Thoracic aorta (tissue), 2 donors: ENCODE measurements around the gene ZNF687. TPM values are rescaled to one million over a fixed set of nuclear protein-coding genes. Genes with fewer than 3 reads are reported as not detected.

Experiments
- ATAC-seq: fragments of 150-250 bp; one replicate; pipeline ENCODE4 v1.8.0; 2017; ENCODE audit warnings: low read depth; ENCODE audit not compliant: insufficient number of reproducible peaks, low FRiP score
- DNase-seq: peaks from one replicate; pipeline ENCODE4 v3.0.0-alpha.2; 2020; ENCODE audit warnings: low spot score
- H3K27ac ChIP-seq, 2 donors: fragments of 200-600 bp; sonication (generic); 1 replicate in 1 of 2; 2 replicates in 1 of 2; pipeline ENCODE4 v1.5.1; 2016; ENCODE audit warnings: mild to moderate bottlenecking in 2 of 2, moderate library complexity in 2 of 2
- H3K27me3 ChIP-seq: fragments of 200-600 bp; sonication (generic); replicated peaks from 2 replicates; pipeline ENCODE4 v1.6.0; 2016; ENCODE audit warnings: mild to moderate bottlenecking; ENCODE audit not compliant: insufficient read depth
- H3K36me3 ChIP-seq: fragments of 200-600 bp; sonication (generic); one replicate; pipeline ENCODE4 v1.5.1; 2016
- H3K4me1 ChIP-seq, 2 donors: fragments of 200-600 bp; sonication (generic); 1 replicate in 1 of 2; 2 replicates in 1 of 2; pipeline versions ENCODE4 v1.5.1 to v1.6.0; 2016; ENCODE audit warnings: low read depth in 2 of 2, mild to moderate bottlenecking in 1 of 2; ENCODE audit not compliant: control insufficient read depth in 1 of 2
- H3K4me3 ChIP-seq: fragments of 200-600 bp; sonication (generic); 2 replicates; pipeline ENCODE4 v1.5.1; 2016; ENCODE audit warnings: mild to moderate bottlenecking
- H3K9me3 ChIP-seq: fragments of 200-600 bp; sonication (generic); 2 replicates; pipeline ENCODE4 v1.5.1; 2016
- total RNA-seq, 2 donors: library from RNA; depleted of rRNA; stranded (reverse); fragments of >200 nt; gene quantifications; one replicate each; pipeline versions ENCODE4 v1.1.0 to v1.2.3, GENCODE V29; 2016
- TF ChIP-seq, protein P1 (sequence below): fragments of 200-600 bp; sonication (generic); IDR thresholded peaks from one replicate; pipeline ENCODE4 v1.5.1; 2019; ENCODE audit warnings: antibody characterized with exemption

Gene ZNF687
- total RNA-seq, 2 donors from 2014 or later = 22.7 to 32.2 TPM

DNA sequence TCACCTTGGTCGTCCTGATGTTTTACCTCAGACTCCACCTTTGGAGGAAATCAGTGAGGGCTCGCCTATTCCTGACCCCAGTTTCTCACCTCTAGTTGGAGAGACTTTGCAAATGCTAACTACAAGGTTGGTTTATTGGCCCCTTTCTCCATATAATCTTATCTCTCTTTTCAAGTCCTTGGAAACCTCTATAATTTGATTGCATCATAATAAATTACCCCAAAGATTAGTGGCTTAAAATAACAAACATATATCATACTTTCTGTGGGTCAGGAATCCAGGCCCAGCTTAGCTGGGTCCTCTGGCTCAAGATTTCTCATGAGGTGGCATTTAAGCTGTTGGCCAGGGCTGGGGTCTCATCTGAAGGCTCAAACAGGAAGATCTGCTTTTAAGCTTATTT is 39.7 kb upstream of the ZNF687 start:
- no peak overlapping the region for H3K27ac ChIP-seq
- H3K4me3 ChIP-seq = no peak overlapping the region
- DNase-seq (no peak), ATAC-seq (no peak)
- peaks cover 75% of the 10 kb centered on the region for H3K36me3 ChIP-seq
- no peaks in the 10 kb centered on the region for H3K9me3 ChIP-seq
- no peaks in the 10 kb centered on the region for H3K4me1 ChIP-seq
- H3K27me3 ChIP-seq = no peaks in the 10 kb centered on the region
- TF ChIP-seq, protein P1, sequence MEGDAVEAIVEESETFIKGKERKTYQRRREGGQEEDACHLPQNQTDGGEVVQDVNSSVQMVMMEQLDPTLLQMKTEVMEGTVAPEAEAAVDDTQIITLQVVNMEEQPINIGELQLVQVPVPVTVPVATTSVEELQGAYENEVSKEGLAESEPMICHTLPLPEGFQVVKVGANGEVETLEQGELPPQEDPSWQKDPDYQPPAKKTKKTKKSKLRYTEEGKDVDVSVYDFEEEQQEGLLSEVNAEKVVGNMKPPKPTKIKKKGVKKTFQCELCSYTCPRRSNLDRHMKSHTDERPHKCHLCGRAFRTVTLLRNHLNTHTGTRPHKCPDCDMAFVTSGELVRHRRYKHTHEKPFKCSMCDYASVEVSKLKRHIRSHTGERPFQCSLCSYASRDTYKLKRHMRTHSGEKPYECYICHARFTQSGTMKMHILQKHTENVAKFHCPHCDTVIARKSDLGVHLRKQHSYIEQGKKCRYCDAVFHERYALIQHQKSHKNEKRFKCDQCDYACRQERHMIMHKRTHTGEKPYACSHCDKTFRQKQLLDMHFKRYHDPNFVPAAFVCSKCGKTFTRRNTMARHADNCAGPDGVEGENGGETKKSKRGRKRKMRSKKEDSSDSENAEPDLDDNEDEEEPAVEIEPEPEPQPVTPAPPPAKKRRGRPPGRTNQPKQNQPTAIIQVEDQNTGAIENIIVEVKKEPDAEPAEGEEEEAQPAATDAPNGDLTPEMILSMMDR = no peak

DNA sequence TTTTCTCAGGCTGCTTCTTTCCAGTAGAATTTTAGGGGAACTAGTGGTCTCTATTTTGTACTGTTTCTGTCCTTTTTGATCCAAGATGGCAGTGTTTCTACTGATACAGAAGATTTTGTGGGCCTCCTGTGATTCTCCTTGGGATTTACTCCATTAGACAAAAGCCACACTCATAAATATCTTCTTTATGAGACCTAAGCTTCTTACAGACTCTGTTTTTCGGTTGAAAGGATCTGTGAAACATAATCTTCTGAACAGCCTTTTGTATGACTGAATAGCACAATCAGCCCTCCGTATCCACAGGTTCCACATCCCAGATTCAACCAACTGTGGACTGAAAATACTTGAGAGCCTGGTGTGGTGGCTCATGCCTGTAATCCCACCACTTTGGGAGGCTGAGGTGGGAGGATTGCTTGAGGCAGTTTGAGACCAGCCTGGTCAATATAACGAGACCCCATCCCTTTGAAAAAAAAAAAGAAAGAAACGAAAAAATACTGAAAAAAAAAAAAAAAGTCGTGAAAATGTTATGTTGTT is 38.3 kb upstream of the ZNF687 start:
- no peaks in the 10 kb centered on the region for H3K27me3 ChIP-seq
- ATAC-seq (no peak), DNase-seq (no peak)
- no peaks in the 10 kb centered on the region for H3K9me3 ChIP-seq
- no peaks in the 10 kb centered on the region for H3K4me1 ChIP-seq
- H3K36me3 ChIP-seq = peaks cover 75% of the 10 kb centered on the region
- no peak overlapping the region for H3K4me3 ChIP-seq
- no peak overlapping the region for H3K27ac ChIP-seq
- TF ChIP-seq, protein P1 = no peak

DNA sequence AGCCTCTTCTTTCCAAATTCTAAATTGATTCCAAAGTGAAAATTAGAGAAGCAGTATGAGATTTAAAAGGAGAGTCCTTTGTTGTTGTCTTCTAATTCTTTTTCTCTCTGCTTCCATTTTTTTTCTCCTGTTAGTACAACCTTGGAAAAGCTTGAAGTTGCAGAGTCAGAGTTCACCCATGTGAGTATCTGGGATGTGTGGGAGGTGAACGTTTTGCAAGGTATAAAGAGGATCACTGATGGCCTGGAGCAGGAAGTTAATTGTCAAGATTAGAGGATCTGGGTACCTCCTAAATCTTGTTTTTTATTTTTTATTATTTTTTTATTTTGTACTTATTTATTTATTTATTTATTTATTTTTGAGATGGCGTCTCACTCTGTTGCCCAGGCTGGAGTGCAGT is 35.3 kb upstream of the ZNF687 start:
- H3K9me3 ChIP-seq = no peaks in the 10 kb centered on the region
- H3K27ac ChIP-seq = no peak overlapping the region
- H3K36me3 ChIP-seq = peaks cover 49% of the 10 kb centered on the region
- TF ChIP-seq, protein P1 = no peak
- H3K4me3 ChIP-seq = no peak overlapping the region
- H3K4me1 ChIP-seq = no peaks in the 10 kb centered on the region
- no peak for ATAC-seq
- H3K27me3 ChIP-seq = no peaks in the 10 kb centered on the region
- no peak for DNase-seq

DNA sequence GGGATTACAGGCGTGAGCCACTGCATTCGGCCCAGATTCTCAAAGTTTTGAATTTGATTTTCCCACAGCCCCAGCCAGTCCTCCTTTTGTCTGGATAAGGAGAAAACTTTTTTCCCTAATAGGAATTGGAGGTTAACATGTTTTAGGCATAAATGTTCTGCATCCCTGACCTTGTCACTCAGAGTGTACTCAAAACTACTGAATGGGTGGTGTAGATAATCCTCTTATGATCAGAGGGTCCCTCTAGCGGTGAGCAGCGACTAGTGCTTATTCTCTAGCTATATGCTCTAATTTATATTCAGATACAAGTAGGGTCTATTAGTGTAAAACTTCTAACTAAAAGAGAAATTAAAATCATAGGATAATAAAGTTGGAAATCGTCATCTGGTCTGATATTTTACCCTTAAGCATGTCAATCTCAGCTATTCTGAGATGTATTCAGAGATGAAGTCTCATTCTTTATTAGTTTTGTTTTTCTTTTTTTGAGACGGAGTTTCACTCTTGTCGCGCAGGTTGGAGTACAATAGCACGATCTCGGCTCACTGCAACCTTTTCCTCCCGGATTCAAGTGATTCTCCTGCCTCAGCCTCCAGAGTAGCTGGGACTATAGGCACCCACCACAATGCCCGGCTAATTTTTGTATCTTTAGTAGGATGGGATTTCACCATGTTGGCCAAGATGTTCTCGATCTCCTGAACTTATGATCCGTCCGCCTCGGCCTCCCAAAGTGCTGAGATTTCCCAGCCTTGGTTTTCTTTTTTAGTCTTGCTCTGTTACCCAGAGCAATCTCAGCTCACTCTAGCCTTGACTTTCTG is 30.2 kb upstream of the ZNF687 start:
- ATAC-seq = no peak
- Histone ChIP-seq H3K27ac (no peak overlapping the region), H3K36me3 (peaks cover 13% of the 10 kb centered on the region), H3K27me3 (no peaks in the 10 kb centered on the region), H3K4me1 (peaks cover 9 to 11% of the 10 kb centered on the region in 2 donors), H3K9me3 (no peaks in the 10 kb centered on the region), H3K4me3 (no peak overlapping the region)
- TF ChIP-seq, protein P1 = peak; percentile 82
- DNase-seq = peak; percentile 46
